NCI-H2029 treated with DMSO at 0.1 percent for 48 hours (cell line): ENCODE data around the gene MAP3K6.
A peak's percentile ranks its signal among the peaks of the same experiment; 100 is the strongest.

Experiments used
- DNase-seq: peaks from one replicate; lab custom pipeline; 2025; lab: John Stamatoyannopoulos, UW

Gene MAP3K6

GRCh38 chr1:27355683-27356082, 11.1 kb downstream of the MAP3K6 start:
- no peak for DNase-seq

- no peak for DNase-seq
Observed at GRCh38 chr1:27353629-27354028, 13.1 kb downstream of the MAP3K6 start.

DNA sequence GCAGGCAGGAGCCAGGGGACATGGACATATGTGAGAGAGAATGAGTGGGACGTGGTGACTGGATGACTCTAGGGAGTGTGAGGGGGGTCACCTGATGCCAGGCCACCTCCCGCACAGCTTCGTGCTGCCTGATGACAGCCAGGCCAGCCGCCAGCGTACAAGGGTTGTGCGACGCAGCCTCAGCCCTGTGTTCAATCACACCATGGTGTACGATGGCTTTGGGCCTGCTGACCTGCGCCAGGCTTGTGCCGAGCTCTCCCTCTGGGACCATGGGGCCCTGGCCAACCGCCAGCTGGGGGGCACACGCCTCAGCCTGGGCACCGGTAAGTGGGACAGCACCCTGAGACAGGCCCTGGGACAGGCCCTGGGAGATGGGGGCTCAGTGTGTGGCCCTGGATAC, 13.6 kb downstream of the MAP3K6 start:
- no peak for DNase-seq

- DNase-seq, result no peak
Observed at GRCh38 chr1:27351541-27352107, 15.1 kb downstream of the MAP3K6 start.

DNA sequence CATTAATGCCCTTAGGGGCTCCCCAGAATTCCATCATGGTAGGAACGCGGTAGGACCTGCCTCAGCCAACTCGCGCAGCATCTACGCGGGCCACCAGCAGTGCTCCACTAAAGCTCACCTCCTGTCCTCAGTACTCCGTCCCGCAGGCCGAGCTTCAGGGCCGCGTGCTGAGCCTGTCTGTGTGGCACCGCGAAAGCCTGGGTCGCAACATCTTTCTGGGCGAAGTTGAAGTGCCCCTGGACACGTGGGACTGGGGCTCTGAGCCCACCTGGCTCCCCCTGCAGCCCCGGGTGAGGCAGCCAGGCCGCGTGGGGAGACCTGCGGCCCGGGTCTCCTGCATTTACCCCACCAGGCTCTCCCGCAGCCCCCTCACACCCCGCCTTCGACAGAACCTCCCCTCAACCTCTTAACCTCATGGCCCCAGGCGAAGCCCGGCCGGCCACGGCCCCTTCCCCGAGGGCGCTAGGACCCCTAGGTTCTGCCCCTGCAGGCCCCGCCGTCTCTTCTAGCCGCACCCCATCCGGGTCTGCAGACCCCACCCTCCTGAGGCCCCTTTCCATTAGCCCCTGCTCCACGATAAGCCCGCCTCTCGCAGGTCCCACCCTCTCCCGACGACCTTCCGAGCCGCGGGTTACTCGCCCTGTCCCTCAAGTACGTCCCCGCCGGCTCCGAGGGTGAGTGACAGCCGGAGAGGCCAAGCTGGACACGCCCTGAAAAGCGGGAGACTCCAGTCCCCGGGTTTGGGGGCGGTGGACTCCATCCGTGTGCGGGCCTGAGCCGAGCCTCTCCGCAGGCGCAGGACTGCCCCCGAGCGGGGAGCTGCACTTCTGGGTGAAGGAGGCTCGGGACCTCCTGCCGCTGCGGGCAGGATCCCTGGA, 15.9 kb downstream of the MAP3K6 start:
- DNase-seq, result no peak

- DNase-seq, result peak; percentile 8
Observed at GRCh38 chr1:27349784-27350662, 16.7 kb downstream of the MAP3K6 start.

GRCh38 chr1:27348861-27349783, 17.6 kb downstream of the MAP3K6 start:
- peak; percentile 24 for DNase-seq

- no peak for DNase-seq
Observed at GRCh38 chr1:27346991-27347624, 19.7 kb downstream of the MAP3K6 start.

DNA sequence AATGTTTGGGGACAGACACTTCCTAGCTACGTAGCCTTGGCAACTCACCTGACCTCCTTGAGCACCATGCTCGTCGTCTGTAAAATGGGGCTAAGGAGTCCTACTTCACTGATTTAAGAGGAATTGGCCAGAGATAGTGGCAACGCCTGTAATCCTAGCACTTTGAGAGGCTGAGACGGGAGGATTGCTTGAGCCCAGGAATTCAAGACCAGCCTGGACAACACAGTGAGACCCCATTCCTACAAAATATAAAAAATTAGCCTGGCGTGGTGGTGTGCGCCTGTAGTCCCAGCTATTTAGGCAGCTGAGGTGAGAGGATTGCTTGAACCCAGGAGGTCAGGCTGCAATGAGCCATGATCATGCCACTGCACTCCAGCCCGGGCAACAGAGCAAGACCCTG, 20.4 kb downstream of the MAP3K6 start:
- no peak for DNase-seq

- DNase-seq, result no peak
Observed at GRCh38 chr1:27345272-27345671, 21.5 kb downstream of the MAP3K6 start.

- DNase-seq, result no peak
Observed at GRCh38 chr1:27343639-27344025, 23.1 kb downstream of the MAP3K6 start.

DNA sequence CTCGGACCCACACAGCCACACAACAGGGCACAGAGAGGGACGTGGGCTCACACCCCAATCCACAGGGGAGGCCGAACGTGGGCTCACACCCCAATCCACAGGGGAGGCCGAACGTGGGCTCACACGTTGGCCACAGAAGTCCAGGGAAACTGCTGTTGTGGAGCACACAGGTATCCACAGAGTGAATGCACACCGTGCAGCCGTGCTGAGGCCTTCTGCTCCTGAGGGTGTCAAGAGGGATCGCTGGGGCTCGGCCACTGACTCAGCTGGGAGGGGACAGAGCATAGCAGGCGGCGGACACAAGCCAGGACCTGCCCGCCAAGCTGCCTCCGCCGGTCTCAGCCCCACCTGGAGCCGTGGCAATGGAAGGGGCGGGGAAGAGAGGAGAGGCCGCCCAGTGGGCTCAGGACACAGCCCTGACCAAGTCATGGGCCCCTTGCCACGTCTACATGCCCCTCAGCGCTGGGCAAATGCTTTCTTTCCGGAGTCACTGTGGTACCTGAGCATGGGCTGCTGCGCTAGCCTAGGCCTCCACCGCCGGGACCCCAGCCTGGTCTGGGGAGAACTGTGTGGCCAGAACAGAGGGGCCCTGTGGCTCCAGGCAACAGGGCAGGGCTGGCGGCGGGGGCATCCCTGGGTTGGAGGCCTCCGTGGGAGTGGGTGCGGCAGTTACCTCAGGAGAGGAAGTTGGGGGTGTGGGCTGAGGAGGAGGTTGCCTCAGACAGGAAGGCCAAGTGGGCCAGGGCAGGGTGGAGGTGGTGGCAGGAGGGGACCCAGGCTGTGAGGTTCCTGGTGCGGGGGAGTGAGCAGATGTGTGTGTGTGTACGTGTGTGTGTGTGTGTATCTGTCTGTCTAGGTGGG, 23.8 kb downstream of the MAP3K6 start:
- DNase-seq, result no peak

DNA sequence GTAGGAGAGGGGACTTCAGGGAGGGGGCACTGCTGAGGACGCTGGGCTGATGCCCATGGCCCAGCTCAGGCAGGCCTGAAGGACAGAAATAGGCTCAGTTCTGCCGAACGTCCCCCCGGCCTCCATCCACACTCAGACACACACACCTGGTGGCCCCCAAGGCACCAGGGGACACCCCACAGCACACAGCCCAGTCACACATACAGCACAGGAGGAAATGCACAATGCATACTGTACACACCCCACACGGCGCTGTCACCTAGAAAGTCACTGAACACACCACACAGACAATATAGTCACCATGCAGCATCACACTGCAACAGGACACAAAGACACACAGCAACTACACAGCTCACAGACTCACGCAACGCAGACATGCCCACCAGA, 24.4 kb downstream of the MAP3K6 start:
- no peak for DNase-seq

DNA sequence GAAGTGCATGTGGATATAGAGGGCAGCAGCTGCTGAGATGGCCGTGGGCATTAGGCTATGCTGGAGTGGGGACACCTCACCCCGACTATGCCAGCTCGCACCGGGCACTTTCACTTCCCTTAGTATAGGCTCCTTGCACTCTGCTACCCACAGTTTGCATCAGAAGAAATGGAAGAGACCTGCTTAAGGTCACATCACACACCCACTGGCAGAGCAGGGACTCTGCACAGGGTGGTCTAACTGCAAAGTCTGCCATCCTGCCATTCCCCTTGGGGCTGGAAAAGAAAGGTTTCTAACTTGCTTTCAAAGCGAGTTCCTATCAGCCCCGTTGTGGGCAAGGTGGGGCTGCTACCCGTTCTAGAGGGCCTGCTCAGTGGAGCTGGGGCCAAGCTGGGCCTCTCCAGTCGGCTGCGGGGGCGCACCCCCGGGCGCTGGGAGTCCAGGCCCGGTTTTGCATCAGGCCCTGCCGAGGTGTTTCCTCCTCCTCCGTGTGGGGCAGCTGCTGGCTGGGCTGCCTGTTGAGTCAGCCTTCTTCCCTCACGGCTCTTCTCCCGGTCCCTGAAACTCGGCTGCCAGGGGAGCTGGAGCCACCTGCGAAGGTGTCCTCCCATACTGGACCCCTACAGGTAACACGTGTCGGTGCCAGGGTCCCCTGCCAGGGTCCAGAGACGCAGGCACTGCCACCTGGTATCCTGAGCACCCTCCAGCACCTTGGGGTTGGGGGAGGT, 25.1 kb downstream of the MAP3K6 start, which contains the start of gene SYTL1:
Gene SYTL1 (plus strand): TSS at position 498 of the 728 bp plus-strand sequence. CDS start 3,313 bp downstream, outside the sequence.
- DNase-seq, result no peak

DNA sequence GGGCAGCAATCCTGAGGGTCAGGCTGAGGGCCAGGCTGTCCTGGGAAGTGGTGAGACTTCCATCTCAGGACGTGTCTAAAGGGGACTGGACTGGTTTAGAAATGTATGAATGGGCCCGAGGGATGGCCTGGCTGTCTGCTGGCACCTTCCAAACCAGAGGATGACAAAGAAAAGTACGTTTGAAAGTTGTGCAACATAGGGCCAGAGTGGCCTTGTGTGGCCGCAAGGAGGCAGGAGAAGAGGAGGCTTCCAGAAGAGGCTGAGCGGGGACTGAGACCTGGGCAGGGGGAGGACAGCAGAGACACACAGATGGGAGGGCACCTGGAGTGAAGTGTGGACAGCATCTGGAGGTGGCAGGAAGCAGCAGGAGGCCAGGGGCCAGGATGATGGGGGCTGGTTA, 27.5 kb downstream of the MAP3K6 start:
- no peak for DNase-seq

- DNase-seq, result no peak
Observed at GRCh38 chr1:27338751-27339150, 28.0 kb downstream of the MAP3K6 start.

DNA sequence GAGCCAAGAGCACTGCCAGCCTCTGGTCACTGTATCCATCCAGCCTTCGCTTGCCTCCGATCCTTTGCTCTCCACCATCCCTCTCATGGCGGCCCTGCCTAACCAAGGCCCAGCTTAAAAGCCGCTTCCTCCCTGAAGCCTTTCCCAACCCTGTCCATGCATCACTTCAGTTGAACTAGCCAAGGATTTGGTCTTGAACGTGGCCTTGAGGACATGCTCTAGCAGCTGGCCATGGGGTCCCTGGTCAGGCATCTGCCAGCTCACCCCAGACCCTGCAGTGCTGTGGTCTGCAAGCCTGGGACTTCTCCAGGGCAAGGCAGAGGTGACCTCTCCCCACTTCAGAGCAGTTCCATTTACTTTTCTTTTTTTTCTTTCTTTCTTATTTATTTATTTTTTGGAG, 30.0 kb downstream of the MAP3K6 start:
- no peak for DNase-seq

DNA sequence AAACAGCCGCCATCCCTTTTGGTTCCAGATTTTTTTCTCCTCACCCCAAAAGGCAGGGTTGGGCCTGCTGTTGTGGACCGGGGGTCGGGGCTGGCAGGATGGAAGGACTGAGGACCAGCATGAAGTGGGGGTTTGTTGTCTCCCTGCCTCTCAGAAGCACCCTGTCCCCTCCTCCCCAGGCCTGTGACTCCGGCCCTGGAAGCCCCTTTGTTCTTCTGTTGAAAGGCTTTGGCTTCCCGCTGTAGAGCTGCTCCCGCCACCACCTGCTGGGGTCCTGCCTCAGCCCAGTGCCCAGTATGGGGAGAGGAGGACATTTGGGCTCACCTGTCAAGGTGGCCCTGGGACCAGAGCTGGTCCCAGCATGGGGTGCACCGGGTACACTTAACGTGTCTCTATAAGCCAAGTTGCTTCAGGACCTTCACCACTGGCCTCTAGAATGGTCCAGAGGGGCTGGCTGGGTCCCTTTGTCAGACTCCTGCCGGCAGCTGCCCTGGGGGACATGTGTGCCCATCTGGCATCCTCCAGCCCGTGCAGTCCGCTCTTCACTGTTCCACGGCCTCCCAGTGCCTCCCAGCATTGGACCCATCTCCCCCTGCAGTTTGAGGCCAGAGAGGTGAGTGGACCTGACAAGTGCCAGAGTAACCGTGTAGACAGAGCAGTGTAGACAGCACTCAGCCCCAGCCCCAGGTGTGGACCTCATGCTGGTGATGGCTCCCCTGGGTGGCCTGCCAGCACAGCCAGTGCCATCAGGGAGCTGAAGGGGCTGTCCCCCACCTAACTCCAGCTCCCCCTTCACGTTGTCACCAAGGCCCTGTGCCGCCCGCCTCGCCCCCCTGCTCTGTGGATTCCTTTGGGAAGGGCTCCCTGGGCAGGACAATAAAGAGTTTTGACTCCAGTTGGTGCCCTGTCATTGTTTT, 31.0 kb downstream of the MAP3K6 start:
- DNase-seq, result no peak
